Adrenal gland (tissue), 5 donors: Measurements from ENCODE around the gene KIRREL3.

Experiments used
- CTCF ChIP-seq, 6 experiments: fragments of 450-650 bp in 4 of 6; fragments of 200-600 bp in 2 of 6; sonication (generic) in 1 of 6; IDR thresholded peaks; 1 replicate in 5 of 6; 2 replicates in 1 of 6; pipeline versions ENCODE4 v1.5.1 to v1.8.0; 2016 to 2021; ENCODE audit warnings: antibody characterized with exemption in 6 of 6, mild to moderate bottlenecking in 2 of 6, moderate library complexity in 1 of 6
- POLR2A ChIP-seq, 2 donors: fragments of 450-650 bp; IDR thresholded peaks; one replicate each; pipeline ENCODE4 v1.6.1; 2017; ENCODE audit warnings: antibody characterized with exemption in 2 of 2, mild to moderate bottlenecking in 2 of 2, moderate library complexity in 1 of 2
- donor health status: DM: no; HTN: no; CAD: no.

GRCh38 chr11:126660321-126660720 is 340.2 kb downstream of the KIRREL3 start:
- TF ChIP-seq CTCF (IDR thresholded peaks at IDR 0.05): no peak
- no peak for TF ChIP-seq POLR2A (IDR thresholded peaks at IDR 0.05)
